Measurements from ENCODE around the gene WFDC12.

Gene WFDC12

DNA sequence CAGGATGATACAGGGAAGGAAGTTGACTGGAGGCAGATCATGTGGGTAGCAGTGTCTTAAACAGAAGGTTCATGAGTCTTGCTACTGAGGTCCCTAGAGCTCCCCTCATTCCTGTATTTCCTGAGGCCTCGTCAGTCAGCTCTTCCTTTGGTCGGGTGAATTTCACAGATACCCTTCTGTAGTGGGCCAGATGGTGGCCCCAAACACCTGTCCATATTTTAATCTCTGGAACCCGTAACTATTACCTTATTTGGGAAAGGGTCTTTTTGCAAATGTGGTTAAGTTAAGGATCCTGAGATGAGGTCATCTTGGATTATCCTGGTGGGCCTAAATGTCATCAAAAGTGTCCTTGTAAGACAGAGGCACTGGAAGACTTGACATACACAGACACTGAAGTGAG is 32.9 kb downstream of the WFDC12 start:
- DNase-seq (ENCODE audit: low read depth in 2 of 2, low spot score in 1 of 2), result no peak

DNA sequence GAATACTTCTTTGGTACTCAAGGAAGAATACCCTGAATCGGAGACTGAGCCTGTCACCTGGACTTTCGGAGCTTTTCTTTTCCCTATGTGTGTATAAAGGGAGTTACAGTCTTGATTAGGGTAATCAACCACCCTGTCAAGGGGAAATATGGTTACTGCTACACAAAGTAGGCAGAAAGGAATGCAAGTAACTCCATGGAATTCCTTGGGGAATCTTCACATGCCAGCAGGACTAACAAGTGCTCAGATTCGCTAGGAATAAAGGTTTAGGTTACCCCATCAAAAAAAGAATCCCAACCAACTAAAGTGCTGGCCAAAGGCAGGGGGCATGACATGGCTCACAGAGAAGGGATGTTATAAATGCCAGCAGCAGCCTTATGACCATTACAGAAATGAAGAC is 33.8 kb downstream of the WFDC12 start:
- no peak for DNase-seq (ENCODE audit: low read depth in 2 of 2, low spot score in 1 of 2)

GRCh38 chr20:45088247-45088646 is 36.0 kb downstream of the WFDC12 start:
- no peak for DNase-seq (ENCODE audit: low read depth in 2 of 2, low spot score in 1 of 2)

- DNase-seq (ENCODE audit: low read depth in 2 of 2, low spot score in 1 of 2), result no peak
Observed at GRCh38 chr20:45087814-45088213, 36.5 kb downstream of the WFDC12 start.

- DNase-seq (ENCODE audit: low read depth in 2 of 2, low spot score in 1 of 2), result no peak
Observed at GRCh38 chr20:45087097-45087790, 37.0 kb downstream of the WFDC12 start.

DNA sequence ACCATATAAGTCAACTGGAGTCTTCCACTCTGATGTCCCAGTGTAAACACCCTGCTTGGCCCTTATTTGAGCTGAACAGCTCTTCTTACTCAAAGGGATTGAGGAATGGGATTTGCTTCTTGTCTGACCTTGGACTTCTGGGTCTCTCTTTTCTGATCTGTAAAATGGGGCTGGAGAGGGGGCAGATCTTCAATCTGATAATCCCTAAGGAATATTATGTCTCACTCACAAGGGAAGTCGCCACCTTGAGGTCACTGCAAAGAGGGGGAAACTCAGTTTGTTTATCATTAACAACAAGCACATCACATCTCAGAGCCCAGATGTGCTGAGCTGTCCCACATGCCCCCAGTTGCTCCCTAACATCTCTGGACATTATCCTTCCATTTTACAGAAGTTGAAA is 38.4 kb downstream of the WFDC12 start:
- no peak for DNase-seq (ENCODE audit: low read depth in 2 of 2, low spot score in 1 of 2)

DNA sequence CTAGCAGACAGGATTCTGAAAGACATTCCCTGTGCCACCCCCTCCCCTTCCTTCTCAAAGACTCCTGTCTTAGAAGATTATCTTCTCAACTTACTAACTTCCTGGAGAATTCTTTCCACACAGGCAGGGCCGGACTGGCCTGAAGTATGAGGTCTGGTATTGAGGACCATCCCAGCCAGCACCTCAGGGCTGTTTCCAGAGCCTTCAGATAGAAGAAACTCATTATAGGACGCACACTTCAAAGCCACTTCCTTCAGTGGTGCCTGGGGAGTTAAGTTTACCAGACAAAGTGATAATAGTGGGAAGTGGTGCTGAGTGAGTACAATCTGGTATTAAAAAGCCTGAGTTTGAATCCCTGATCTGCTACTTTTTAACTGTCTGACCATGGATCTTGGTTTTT is 39.0 kb downstream of the WFDC12 start:
- no peak for DNase-seq (ENCODE audit: low read depth in 2 of 2, low spot score in 1 of 2)

DNA sequence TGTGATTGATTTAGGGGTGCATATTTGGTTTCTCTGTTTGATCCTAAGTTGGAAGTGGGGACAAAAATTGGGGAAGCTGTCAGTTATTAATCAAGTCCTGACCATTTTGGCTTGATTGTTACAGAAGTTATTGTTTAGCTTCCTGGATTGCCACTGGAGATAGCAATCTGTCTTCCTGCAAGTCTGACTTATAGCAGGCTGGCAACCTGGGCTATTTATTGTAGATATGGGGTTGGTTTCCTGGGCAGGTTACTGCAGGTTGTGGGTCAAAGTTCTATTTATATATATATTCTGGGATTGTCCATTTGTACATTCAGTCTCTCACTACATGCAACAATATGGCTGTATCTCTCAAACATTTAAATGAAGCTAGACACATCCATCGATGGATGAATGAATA is 41.1 kb downstream of the WFDC12 start:
- DNase-seq (ENCODE audit: low read depth in 2 of 2, low spot score in 1 of 2), result no peak

- no peak for DNase-seq (ENCODE audit: low read depth in 2 of 2, low spot score in 1 of 2)
Observed at GRCh38 chr20:45082468-45082867, 41.8 kb downstream of the WFDC12 start.

DNA sequence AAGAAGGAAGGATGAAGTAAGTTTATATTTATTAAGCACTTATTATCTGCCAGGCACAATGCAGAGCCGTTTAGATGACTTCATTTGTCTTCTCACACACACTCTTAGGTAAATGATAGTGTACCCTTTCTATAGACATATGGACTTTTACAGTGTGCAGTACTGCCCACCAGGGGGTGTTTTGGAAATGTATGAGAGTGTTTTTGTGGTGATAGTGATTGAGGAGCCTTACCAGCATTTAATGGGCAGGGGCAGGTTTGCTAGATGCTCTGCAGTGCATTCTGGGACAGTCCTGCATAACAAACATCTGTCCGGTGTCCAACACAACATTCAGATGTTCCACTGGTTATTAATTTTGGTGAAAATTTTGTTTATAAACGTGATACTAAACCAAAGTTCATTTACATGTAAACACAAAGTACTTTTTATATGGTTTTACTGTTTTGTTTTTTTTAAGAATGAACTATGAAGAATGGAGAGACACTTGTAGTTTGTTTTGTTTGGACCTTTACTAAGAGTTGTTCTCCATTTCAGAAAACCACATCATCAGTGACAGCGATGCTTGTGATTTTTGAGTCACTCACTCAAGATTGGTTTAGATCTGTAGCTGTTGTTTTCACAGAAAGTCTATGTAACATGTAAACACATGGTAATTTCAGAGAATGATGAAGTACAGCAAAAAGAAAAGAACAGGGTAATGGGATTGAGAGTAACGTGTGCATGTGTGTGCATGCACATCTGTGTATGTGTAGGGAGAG is 43.2 kb downstream of the WFDC12 start:
- DNase-seq (ENCODE audit: low read depth in 2 of 2, low spot score in 1 of 2), result no peak

- no peak for DNase-seq (ENCODE audit: low read depth in 2 of 2, low spot score in 1 of 2)
Observed at GRCh38 chr20:45077559-45077958, 46.7 kb downstream of the WFDC12 start.

Measured in stimulated activated CD8-positive, alpha-beta memory T cell treated with anti-CD3 and anti-CD28 coated beads, Interleukin-4, amount 100 ng/mL, for 4 hours (primary cell).